Measurements from ENCODE around the gene LPAR1. TPM values are rescaled to one million over a fixed set of nuclear protein-coding genes. Genes with fewer than 3 reads are reported as not detected.

LPAR1 gene
- total RNA-seq, 6 donors from 2014 or later, result 9.3 to 28.7 (median 15.6) TPM

GRCh38 chr9:111039231-111039906, 1.1 kb upstream of the LPAR1 start:
- Histone ChIP-seq H3K9me3 (no peaks in the 10 kb centered on the region), H3K27me3 (peaks cover 0 to 11% (median 0%) of the 10 kb centered on the region in 4 donors), H3K27ac (peak overlapping the region; percentile 72 to 90 (median 82)), H3K36me3 (no peaks in the 10 kb centered on the region), H3K4me1 (peaks cover 0 to 32% (median 10%) of the 10 kb centered on the region in 4 donors), H3K4me3 (peak overlapping the region in 3 of 4 donors; percentile 63 to 71 (median 66))
- peak in 1 of 2 donors; percentile 55 for ATAC-seq (ENCODE audit: low FRiP score in 2 of 2)
- WGBS, 2 donors, result 27 to 41% methylated on average over 21 to 23 of the region's 23 CpGs
- TF ChIP-seq EP300 (IDR thresholded peaks at IDR 0.05) (no peak), CTCF (IDR thresholded peaks at IDR 0.05) (no peak), POLR2AphosphoS5 (IDR thresholded peaks at IDR 0.05) (no peak), POLR2A (IDR thresholded peaks at IDR 0.05) (no peak)
- no peak for DNase-seq

DNA sequence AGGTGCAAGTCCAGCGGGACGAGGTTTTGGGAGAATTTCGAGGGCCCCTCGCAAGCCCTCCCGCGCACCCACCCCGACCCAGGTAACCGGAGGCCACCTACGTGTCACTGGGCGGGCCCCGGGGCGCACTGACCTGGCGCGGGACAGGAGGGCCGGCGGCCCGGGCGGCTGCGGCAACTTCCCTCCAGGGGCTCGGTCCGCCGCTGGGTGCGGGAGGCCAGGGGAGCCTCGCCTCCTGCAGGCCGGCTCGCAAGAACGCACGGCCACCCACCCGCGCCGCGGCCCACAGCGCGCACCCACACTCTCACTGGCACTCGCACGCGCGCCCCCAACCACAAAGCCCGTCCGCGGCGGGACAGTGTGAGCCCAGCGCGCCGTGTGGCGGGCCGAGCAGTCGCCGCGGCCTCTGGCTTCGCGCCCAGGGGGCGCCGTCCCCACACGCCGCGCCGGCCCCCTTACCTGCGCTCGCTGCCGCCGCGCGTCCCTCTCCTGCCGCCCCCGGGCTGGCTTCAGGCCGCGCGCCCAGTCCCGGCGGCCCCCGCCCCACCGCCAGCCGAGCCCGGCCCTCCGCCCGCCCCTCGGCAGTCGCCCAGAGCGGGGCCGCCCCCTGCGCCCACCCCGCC, 451 bp downstream of the LPAR1 start:
- no peaks in the 10 kb centered on the region for H3K36me3 ChIP-seq
- 4% methylated on average over 16 of the region's 83 CpGs; no CpG with 5 or more reads in 1 of the 2 donors for WGBS, 2 donors
- TF ChIP-seq POLR2AphosphoS5 (IDR thresholded peaks at IDR 0.05), result no peak
- peak in 1 of 4 donors; percentile 37 for TF ChIP-seq POLR2A (IDR thresholded peaks at IDR 0.05)
- TF ChIP-seq CTCF (IDR thresholded peaks at IDR 0.05), result peak in 5 of 6 experiments; percentile 12 to 46 (median 42)
- no peak for TF ChIP-seq EP300 (IDR thresholded peaks at IDR 0.05)
- H3K4me3 ChIP-seq, result peak overlapping the region; percentile 19 to 71 (median 64)
- peak overlapping the region; percentile 80 to 90 (median 82) for H3K27ac ChIP-seq
- H3K27me3 ChIP-seq, result peaks cover 0 to 11% (median 0%) of the 10 kb centered on the region in 4 donors
- H3K9me3 ChIP-seq, result no peaks in the 10 kb centered on the region
- DNase-seq (peak; percentile 25 to 90), ATAC-seq (ENCODE audit: low FRiP score in 2 of 2) (peak in 1 of 2 donors; percentile 51)
- H3K4me1 ChIP-seq, result peaks cover 0 to 32% (median 10%) of the 10 kb centered on the region in 4 donors

GRCh38 chr9:111037356-111037707, 938 bp downstream of the LPAR1 start:
- peaks cover 0 to 11% (median 0%) of the 10 kb centered on the region in 4 donors for H3K27me3 ChIP-seq
- TF ChIP-seq POLR2A (IDR thresholded peaks at IDR 0.05), result no peak
- TF ChIP-seq POLR2AphosphoS5 (IDR thresholded peaks at IDR 0.05), result no peak
- TF ChIP-seq CTCF (IDR thresholded peaks at IDR 0.05), result no peak
- ATAC-seq (ENCODE audit: low FRiP score in 2 of 2), result peak in 1 of 2 donors; percentile 4
- H3K9me3 ChIP-seq, result no peaks in the 10 kb centered on the region
- peaks cover 0 to 32% (median 10%) of the 10 kb centered on the region in 4 donors for H3K4me1 ChIP-seq
- peak overlapping the region; percentile 80 to 90 (median 82) for H3K27ac ChIP-seq
- DNase-seq, result no peak
- 11% methylated on average over 4 to 13 of the region's 13 CpGs for WGBS, 2 donors
- peak overlapping the region; percentile 19 to 71 (median 64) for H3K4me3 ChIP-seq
- no peaks in the 10 kb centered on the region for H3K36me3 ChIP-seq

GRCh38 chr9:111036946-111037345, 1.3 kb downstream of the LPAR1 start:
- peaks cover 0 to 32% (median 10%) of the 10 kb centered on the region in 4 donors for H3K4me1 ChIP-seq
- TF ChIP-seq EP300 (IDR thresholded peaks at IDR 0.05), result no peak
- TF ChIP-seq POLR2AphosphoS5 (IDR thresholded peaks at IDR 0.05), result no peak
- no peak for TF ChIP-seq CTCF (IDR thresholded peaks at IDR 0.05)
- TF ChIP-seq POLR2A (IDR thresholded peaks at IDR 0.05), result no peak
- peaks cover 0 to 11% (median 0%) of the 10 kb centered on the region in 4 donors for H3K27me3 ChIP-seq
- DNase-seq (no peak), ATAC-seq (ENCODE audit: low FRiP score in 2 of 2) (no peak)
- no peaks in the 10 kb centered on the region for H3K9me3 ChIP-seq
- H3K27ac ChIP-seq, result peak overlapping the region; percentile 80 to 90 (median 82)
- H3K4me3 ChIP-seq, result peak overlapping the region in 3 of 4 donors; percentile 63 to 71 (median 66)
- H3K36me3 ChIP-seq, result no peaks in the 10 kb centered on the region
- WGBS, 2 donors, result 18 to 25% methylated on average over 8 of the region's 8 CpGs
